Daoy (cell line): ENCODE measurements around the gene ROPN1L. TPM values are rescaled to one million over a fixed set of nuclear protein-coding genes. Genes with fewer than 3 reads are reported as not detected.
A peak's percentile ranks its signal among the peaks of the same experiment; 100 is the strongest.
"Not testable (repeated sequence)": the region's sequence is repeated elsewhere in the genome, so short reads cannot be mapped to it uniquely, and the experiment has no call there.

Experiments used
- DNase-seq: peaks from one replicate; pipeline ENCODE4 v3.0.0-alpha.2; 2015; ENCODE audit warnings: low read depth
- total RNA-seq: library from RNA; depleted of rRNA; stranded (reverse); fragments of >200 nt; shearing (Covaris generic); gene quantifications from 2 replicates; pipeline ENCODE4 v1.2.3, GENCODE V29; 2014; rRNA removed

The ROPN1L gene
- 0.40 TPM in 1 of 2 replicates, not detected in the other for total RNA-seq

DNA sequence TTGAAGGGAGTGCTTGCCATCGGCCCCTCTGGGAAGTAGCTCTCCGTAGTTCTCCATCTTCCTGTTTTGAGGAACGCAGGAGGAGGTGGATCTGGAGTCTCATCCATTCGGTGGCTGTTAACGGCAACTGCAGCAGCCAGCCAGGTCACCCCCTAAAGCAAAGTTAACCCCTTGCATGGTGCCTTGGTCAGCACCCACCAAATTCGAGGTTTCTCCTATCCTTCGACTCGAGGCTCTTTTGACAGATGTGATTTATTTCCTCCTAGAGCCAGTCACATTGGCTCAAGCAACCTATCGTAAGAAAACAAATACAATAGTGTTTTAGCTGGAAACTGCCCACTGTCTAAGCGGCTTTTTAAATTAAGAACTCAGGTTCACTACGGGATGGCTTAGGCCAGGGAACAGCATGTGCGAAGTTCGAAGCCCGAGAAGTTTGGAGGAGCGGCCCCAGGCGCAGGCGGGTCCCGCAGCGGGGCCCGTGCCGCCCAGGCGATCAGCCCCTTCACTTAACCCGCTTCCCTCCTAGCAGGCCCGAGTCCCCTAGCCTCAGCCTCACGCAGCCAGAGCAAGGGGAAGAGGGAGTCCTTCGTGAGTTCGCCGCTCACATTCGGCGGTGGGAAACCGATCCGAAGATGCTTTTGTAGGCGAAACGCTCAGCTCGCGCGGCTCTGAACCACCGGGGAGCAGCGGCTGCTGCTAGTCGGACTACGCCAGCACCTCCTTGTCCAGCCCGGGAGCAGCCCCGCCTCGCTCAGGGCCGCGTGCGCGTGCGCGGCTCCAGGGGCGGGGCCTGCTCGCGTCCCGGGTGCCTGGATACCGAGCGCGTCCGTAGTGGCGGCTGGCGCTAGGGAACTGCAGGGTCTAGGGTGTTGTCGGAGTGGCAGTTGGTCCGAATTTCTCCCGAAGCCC lies at the start of gene ROPN1L:
TSS of gene ROPN1L (plus strand) at position 797 of the 909 bp plus-strand sequence. CDS start 289 bp downstream, outside the sequence.
- DNase-seq: peak; percentile 93

DNA sequence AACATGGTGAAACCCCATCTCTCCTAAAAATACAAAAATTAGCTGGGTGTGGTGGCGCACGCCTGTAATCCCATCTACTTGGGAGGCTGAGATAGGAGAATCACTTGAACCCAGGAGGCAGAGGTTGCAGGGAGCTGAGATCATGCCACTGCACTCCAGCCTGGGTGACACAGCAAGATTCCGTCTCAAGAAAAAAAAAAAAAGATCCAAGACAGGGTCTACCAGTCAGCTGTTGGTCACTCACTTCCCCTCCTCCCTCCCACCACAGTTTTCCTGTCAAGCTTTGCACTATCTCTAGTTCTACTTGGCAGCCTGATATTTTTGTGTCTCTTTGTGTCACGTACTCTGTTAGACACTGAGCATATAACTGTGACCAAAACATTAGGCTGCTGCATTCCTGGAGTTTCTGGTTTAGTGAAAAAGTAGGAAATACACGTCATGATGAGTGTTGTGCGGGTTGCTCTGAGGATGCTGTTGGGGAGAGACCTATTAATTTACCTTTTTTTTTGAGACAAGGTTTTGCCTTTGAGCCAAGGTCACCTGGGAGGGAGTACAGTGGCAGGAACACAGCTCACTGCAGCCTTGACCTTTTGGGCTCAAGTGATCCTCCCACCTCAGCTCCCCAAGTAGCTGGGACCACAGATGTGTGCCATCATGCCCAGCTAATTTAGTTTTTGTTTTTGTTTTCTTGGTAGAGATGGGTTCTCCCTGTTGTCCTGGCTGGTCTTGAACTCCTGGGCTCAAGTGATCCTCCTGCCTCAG lies 48.9 kb upstream of the ROPN1L start:
- not testable (repeated sequence) for DNase-seq

DNA sequence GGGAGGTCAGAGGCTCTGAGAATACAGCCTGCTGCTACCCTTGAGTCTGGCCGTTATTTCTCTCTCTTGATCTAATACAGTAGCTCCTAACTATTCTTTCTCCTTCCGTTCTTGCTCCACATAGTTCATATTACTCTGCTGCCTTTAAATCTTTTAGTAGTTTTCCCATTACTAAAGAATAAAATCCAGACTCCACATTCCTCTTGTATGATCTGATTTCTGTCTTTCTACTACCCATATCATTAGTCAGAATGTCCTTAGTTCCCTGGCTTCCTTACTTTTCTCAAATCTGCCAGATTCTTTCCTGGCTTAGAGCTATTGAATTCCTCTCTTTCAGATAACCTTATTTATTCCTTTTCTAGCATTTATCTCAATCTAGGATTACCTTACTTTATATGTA lies 48.2 kb upstream of the ROPN1L start:
- no peak for DNase-seq

- no peak for DNase-seq
Measured at GRCh38 chr5:10396552-10396951, 45.1 kb upstream of the ROPN1L start.

GRCh38 chr5:10399839-10400238 lies 41.8 kb upstream of the ROPN1L start:
- DNase-seq: no peak

GRCh38 chr5:10400411-10400810 lies 41.3 kb upstream of the ROPN1L start:
- no peak for DNase-seq

GRCh38 chr5:10400831-10401230 lies 40.8 kb upstream of the ROPN1L start:
- DNase-seq: no peak

DNA sequence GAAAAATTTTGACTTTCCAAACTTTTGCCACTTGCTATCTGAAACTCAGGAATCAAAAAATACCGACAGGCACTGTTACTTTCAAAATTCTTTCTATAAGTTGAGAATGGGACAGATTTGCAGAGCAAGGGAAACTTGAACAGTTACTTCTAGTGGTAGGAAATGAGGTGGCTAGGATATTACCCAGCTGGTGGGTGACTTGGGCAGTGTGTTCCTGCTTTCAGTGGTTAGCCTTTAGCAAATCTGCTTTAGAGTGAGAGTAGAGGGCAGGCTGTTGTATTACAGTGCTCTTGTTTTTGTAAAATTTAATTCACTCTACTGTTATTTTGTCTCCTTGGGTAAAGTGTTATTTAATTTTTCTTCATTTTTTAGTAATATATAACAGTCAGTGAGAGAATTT lies 40.2 kb upstream of the ROPN1L start:
- DNase-seq: no peak

- DNase-seq: no peak
Measured at GRCh38 chr5:10403829-10404228, 37.9 kb upstream of the ROPN1L start.

GRCh38 chr5:10406651-10407050 lies 35.0 kb upstream of the ROPN1L start:
- no peak for DNase-seq

GRCh38 chr5:10409504-10409903 lies 32.2 kb upstream of the ROPN1L start:
- no peak for DNase-seq

DNA sequence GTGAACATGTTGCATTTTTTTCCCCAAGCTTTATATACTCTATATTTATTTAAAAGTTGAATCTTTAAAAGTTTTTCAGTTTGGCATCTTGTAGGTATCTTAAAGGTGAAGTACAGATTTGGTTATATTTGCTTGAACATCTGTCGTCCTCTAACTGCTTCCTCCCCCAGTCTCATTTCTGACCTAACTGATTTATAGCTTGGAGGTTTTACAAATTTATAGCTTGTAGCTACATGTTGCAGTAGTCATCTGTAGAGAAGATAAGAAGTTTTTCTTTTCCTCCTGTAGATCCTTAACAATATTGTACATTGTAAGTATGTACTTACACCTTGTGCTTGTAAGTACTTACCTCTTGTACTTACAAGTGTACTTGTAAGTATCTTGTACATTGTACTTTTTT lies 31.0 kb upstream of the ROPN1L start:
- no peak for DNase-seq

DNA sequence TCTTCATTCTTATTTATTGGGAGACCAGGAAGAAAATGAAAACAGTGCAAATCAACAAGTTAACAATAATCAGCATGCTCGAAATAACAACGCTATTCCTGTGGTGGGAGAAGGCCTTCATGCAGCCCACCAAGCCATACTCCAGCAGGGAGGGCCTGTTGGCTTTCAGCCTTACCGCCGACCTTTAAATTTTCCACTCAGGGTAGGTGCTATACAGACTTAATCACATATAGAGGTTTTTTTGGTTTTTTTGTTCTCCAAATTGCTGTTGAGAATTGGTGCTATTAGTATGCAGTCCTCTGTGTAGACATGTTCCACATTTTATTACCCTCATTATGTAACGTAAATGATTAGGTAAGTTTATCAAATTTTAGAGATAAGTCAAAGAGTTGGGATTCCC lies 30.3 kb upstream of the ROPN1L start:
- no peak for DNase-seq

- no peak for DNase-seq
Measured at GRCh38 chr5:10416868-10417267, 24.8 kb upstream of the ROPN1L start.

DNA sequence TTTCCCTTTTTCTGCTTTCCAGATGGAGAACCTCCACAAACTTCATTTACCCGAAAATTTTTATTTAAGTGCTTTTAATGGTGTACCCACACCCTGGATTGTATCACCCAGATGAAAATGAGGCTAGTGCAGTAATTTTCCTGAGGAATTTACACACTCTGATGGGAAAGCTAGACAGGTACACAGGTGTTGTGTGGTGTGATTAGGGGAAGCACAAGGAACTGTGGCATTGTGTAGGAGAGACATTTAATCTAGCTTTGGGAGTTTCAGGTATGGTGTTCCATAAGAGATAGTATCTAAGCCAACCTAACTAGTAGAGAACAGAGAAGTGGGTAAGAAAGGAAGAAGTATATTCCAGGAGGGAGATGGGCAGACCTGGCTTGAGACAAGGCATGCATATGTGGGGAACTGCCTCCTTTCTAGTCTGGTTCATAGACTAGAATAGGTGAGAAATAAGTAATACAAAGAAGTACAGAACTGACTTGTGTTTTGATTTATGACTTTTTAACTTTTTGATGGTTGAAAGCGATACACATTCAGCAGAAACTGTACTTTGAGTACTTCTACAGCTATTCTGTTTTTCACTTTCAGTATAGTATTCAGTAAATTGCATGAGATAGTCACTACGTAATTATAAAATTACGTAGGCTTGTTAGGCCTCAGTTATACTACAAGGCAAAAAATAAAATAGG lies 22.9 kb upstream of the ROPN1L start:
- no peak for DNase-seq

GRCh38 chr5:10420468-10420867 lies 21.2 kb upstream of the ROPN1L start:
- DNase-seq: no peak

DNA sequence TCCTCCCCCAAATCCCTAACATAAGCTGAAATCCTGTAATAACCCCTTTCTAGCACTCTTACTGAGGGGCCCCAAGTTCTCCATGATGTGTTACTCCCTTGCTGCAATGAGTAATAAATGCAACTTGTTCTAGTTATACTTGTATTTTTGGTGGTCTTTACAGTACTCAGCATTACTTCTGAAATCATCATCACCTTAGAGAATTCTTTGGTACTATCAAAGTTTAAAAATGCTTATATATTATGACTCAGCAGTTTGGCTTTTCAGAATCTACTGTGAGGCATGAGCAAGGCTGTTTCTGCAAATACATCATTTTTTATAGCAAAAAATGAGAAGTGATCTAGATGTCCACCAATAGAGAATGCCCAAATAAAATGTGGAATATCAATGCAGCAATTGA lies 20.7 kb upstream of the ROPN1L start:
- no peak for DNase-seq

GRCh38 chr5:10421896-10422691 lies 19.6 kb upstream of the ROPN1L start:
- no peak for DNase-seq

- no peak for DNase-seq
Measured at GRCh38 chr5:10423022-10423421, 18.7 kb upstream of the ROPN1L start.

DNA sequence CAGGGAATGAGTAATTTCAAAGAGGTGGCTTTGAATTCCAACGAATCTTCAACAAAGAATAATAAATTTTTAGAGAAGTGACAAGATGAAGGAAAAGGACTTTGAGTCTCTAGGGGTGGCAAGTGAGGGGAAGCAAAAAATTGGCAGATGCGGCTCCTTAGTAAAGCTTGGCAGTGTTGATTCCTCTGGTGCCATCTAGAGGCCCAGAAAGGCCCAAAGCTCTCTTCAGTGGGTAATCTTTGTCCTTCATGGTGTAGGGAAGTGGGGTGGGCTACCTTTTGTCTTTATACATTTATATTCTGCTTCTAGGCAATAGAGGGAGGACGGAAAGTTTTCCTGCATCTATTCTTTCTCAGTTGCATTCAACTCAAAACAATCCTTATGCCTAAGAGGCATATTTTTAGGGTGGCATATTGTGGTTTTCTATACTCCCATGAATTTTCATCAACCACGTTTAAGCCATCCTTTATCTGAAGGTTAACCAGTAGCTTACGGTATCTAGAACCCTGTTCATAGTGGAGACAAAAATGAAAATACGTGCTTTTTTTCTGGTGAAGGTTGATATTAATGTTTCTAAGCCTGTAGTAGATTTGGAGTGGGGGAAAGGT lies 17.5 kb upstream of the ROPN1L start:
- peak; percentile 23 for DNase-seq

DNA sequence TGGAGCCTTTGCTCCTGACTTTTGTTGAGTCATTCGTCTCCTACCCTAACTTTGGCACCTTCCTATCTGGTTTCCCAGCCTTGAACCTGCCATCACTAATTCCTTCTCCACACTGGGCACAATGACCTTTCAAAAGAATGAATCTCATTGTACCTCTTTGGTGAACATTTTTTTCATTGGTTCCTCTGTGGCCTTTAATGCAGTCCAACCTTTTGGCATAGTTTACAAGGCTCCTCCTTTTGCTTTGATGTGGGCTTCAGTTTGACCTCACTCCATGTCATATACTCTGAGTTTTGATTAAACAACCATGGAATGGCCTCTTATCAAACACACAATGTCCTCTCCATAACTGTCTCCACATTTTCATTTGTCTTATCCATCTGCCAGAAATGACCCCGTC lies 14.5 kb upstream of the ROPN1L start:
- DNase-seq: no peak
